GM12891 (cell line): ENCODE data around the gene CAPZA2.

ENCODE experiments used
- POLR2A ChIP-seq: IDR thresholded peaks from 2 replicates; pipeline ENCODE4 v1.6.1; 2011; ENCODE audit warnings: low read depth, low read length, control low read depth
- TAF1 ChIP-seq: IDR thresholded peaks from 2 replicates; pipeline ENCODE4 v1.6.1; 2011; ENCODE audit warnings: low read depth, low read length, control low read depth

DNA sequence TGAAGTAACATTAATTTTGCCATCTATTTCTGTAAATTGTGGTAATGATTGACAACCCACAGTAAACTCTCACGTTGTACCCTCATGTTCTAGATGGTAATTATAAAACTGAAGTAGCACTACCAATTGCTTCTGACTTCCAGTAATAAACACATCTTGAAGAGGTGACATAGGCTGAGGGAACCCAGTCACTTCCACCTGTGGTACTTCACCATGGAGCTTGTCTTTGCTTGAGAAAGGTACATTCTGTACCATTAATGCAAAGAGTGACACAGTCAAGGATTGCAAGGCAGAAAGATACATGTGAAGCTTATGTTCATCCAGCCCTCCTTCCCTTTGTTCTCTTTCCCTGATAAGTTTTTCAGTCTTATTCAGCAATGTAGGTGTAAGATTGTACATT, 11.2 kb downstream of the CAPZA2 start:
- no peak for TF ChIP-seq POLR2A
- TF ChIP-seq TAF1: no peak
